A549 (cell line): ENCODE results near the gene DCHS2. TPM values are rescaled to one million over a fixed set of nuclear protein-coding genes. Genes with fewer than 3 reads are reported as not detected.

Experiments used
- ATAC-seq, 2 experiments: fragments of 200-7000 bp in 1 of 2; fragments of >200 bp in 1 of 2; cut with Nextera tagmentation in 1 of 2; cut with Tn5 transposase in 1 of 2; 3 replicates each; pipeline versions ENCODE4 v1.8.0 to v1.9.1; 2018 to 2020; ENCODE audit warnings: mild to moderate bottlenecking in 1 of 2, moderate library complexity in 1 of 2
- CTCF ChIA-PET: fragments of 300-600 bp; sonication (Branson Sonifier 250); formaldehyde crosslinking; extraction: SDS; loops from one replicate; lab custom pipeline; 2021; ENCODE audit warnings: antibody characterized with exemption, inconsistent platforms; lab: Yijun Ruan, JAX
- POLR2A ChIA-PET: fragments of 350-600 bp; formaldehyde crosslinking; extraction: SDS; loops from one replicate; lab custom pipeline; 2021; ENCODE audit warnings: antibody characterized with exemption, inconsistent platforms; lab: Yijun Ruan, JAX
- DNase-seq, 2 experiments: peaks; one replicate each; pipeline versions ENCODE4 v3.0.0 to v3.0.0-alpha.2; 2011 to 2016; ENCODE audit warnings: low read depth in 1 of 2, low spot score in 1 of 2
- FAIRE-seq: peaks from 2 replicates; lab custom pipeline; 2011; peaks lifted over from hg19 to GRCh38; lab: Jason Lieb, UNC
- H3K27ac ChIP-seq, 2 experiments: fragments of >200 bp; sonication (Bioruptor Twin); formaldehyde crosslinking; 3 replicates each; pipeline ENCODE4 v1.5.1; 2016 to 2017
- H3K4me1 ChIP-seq: fragments of >200 bp; sonication (Bioruptor Twin); formaldehyde crosslinking; 3 replicates; pipeline ENCODE4 v1.6.1; 2016
- H3K4me2 ChIP-seq: fragments of >200 bp; sonication (Bioruptor Twin); formaldehyde crosslinking; 3 replicates; pipeline ENCODE4 v1.6.1; 2016
- H3K4me3 ChIP-seq: fragments of >200 bp; sonication (Bioruptor Twin); formaldehyde crosslinking; 3 replicates; pipeline ENCODE4 v1.5.1; 2016
- H3K9me3 ChIP-seq: fragments of >200 bp; sonication (Bioruptor Twin); formaldehyde crosslinking; 3 replicates; pipeline ENCODE4 v1.6.1; 2016
- ATOH8 ChIP-seq: fragments of 250-450 bp; sonication (Bioruptor Pico); IDR thresholded peaks from 2 replicates; pipeline ENCODE4 v1.5.0; 2020; ENCODE audit warnings: low read depth, mild to moderate bottlenecking, moderate library complexity
- CHD2 ChIP-seq: fragments of 150-350 bp; IDR thresholded peaks from 2 replicates; pipeline ENCODE4 v1.6.1; 2014; ENCODE audit warnings: low read length; ENCODE audit not compliant: partially characterized antibody
- E2F6 ChIP-seq: IDR thresholded peaks from 2 replicates; pipeline ENCODE4 v1.6.1; 2012; ENCODE audit warnings: low read depth, borderline replicate concordance
- EP300 ChIP-seq, 2 experiments: fragments of >200 bp; sonication (Bioruptor Twin); formaldehyde crosslinking; IDR thresholded peaks; 2 replicates in 1 of 2; 3 replicates in 1 of 2; pipeline ENCODE4 v1.6.1; 2016 to 2017
- ESRRA ChIP-seq: fragments of 150-350 bp; IDR thresholded peaks from 2 replicates; pipeline ENCODE4 v1.6.1; 2014; ENCODE audit warnings: mild to moderate bottlenecking, low read length, borderline replicate concordance
- FOSB ChIP-seq: fragments of 250-450 bp; sonication (Bioruptor Pico); IDR thresholded peaks from 2 replicates; pipeline ENCODE4 v1.5.0; 2020; ENCODE audit warnings: mild to moderate bottlenecking, moderate library complexity
- FOXS1 ChIP-seq: fragments of 250-450 bp; sonication (Bioruptor Pico); IDR thresholded peaks from 2 replicates; pipeline ENCODE4 v1.5.0; 2020; ENCODE audit warnings: mild to moderate bottlenecking, moderate library complexity
- GATA3 ChIP-seq: IDR thresholded peaks from 2 replicates; pipeline ENCODE4 v1.6.1; 2012; ENCODE audit warnings: borderline replicate concordance
- HDAC2 ChIP-seq: fragments of 200-600 bp; sonication (generic); IDR thresholded peaks from 2 replicates; pipeline ENCODE4 v1.6.1; 2016
- HOXB13 ChIP-seq: fragments of 250-450 bp; sonication (Bioruptor Pico); IDR thresholded peaks from 2 replicates; pipeline ENCODE4 v1.5.0; 2020; ENCODE audit warnings: low read depth, mild to moderate bottlenecking, moderate library complexity
- HOXB5 ChIP-seq: fragments of 250-450 bp; sonication (Bioruptor Pico); IDR thresholded peaks from 2 replicates; pipeline ENCODE4 v1.5.0; 2020; ENCODE audit warnings: mild to moderate bottlenecking, moderate library complexity
- JUN ChIP-seq, 2 experiments: fragments of >200 bp; sonication (Bioruptor Twin); formaldehyde crosslinking; IDR thresholded peaks; 2 replicates in 1 of 2; 3 replicates in 1 of 2; pipeline ENCODE4 v1.6.1; 2016 to 2017
- KDM1A ChIP-seq: fragments of 200-600 bp; sonication (generic); IDR thresholded peaks from 2 replicates; pipeline ENCODE4 v1.6.1; 2016; ENCODE audit warnings: low read depth, mild to moderate bottlenecking
- KDM5A ChIP-seq: fragments of 200-600 bp; sonication (generic); IDR thresholded peaks from 2 replicates; pipeline ENCODE4 v1.6.1; 2016; ENCODE audit warnings: antibody characterized with exemption, mild to moderate bottlenecking
- MAFK ChIP-seq: fragments of 450-650 bp; IDR thresholded peaks from 2 replicates; pipeline ENCODE4 v1.6.1; 2014; ENCODE audit not compliant: partially characterized antibody
- MAZ ChIP-seq: fragments of 150-350 bp; IDR thresholded peaks from 2 replicates; pipeline ENCODE4 v1.6.1; 2014; ENCODE audit warnings: antibody characterized with exemption, low read depth, low read length, borderline replicate concordance
- NFE2L2 ChIP-seq: fragments of 150-350 bp; conservative IDR thresholded peaks from 2 replicates; pipeline ENCODE4 v1.6.1; 2014; ENCODE audit warnings: low read length
- POLR2AphosphoS2 ChIP-seq: conservative IDR thresholded peaks from 2 replicates; pipeline ENCODE4 v1.6.1; 2012; ENCODE audit warnings: low read length, improper control_type of control experiment, inconsistent platforms
- RARB ChIP-seq: fragments of 250-450 bp; sonication (Bioruptor Pico); IDR thresholded peaks from 2 replicates; pipeline ENCODE4 v1.8.0; 2021; ENCODE audit warnings: mild to moderate bottlenecking, moderate library complexity
- RCOR1 ChIP-seq: fragments of 150-350 bp; IDR thresholded peaks from 2 replicates; pipeline ENCODE4 v1.6.1; 2014; ENCODE audit warnings: antibody characterized with exemption, low read length, low read depth
- RFX5 ChIP-seq: fragments of 450-650 bp; IDR thresholded peaks from 2 replicates; pipeline ENCODE4 v1.7.1; 2014; ENCODE audit warnings: antibody characterized with exemption, mild to moderate bottlenecking, moderate library complexity
- SMC3 ChIP-seq: fragments of >200 bp; sonication (Bioruptor Twin); formaldehyde crosslinking; IDR thresholded peaks from 3 replicates; pipeline ENCODE4 v1.6.1; 2018; ENCODE audit warnings: inconsistent platforms
- TFCP2L1 ChIP-seq: fragments of 250-450 bp; sonication (Bioruptor Pico); IDR thresholded peaks from 2 replicates; pipeline ENCODE4 v1.5.0; 2021; ENCODE audit warnings: mild to moderate bottlenecking
- ZC3H11A ChIP-seq: fragments of 450-650 bp; IDR thresholded peaks from 2 replicates; pipeline ENCODE4 v1.6.1; 2014; ENCODE audit warnings: antibody characterized with exemption, mild to moderate bottlenecking
- ZNF302 ChIP-seq: fragments of 250-450 bp; sonication (Bioruptor Pico); IDR thresholded peaks from 2 replicates; pipeline ENCODE4 v1.9.0; 2021; ENCODE audit warnings: inconsistent platforms, mild to moderate bottlenecking, moderate library complexity
- ZSCAN20 ChIP-seq: fragments of 250-450 bp; sonication (Bioruptor Pico); IDR thresholded peaks from 2 replicates; pipeline ENCODE4 v1.8.0; 2022; ENCODE audit warnings: mild to moderate bottlenecking, moderate library complexity
- WGBS: methylation state at CpG from one replicate; pipeline ENCODE4 v1.1.6; 2017; ENCODE audit errors: missing lambda C conversion rate; 5-methylcytosine and 5-hydroxymethylcytosine counted together
- polyA plus RNA-seq, 4 experiments: library from polyadenylated mRNA; depleted of rRNA in 3 of 4; stranded (reverse); fragments of >200 nt; fragmentation: RNase III in 1 of 4; extraction: RNeasy Plus Mini Kit Qiagen cat#74134 plus additional on column Dnase treatment in 1 of 4; gene quantifications; 2 replicates in 3 of 4; 3 replicates in 1 of 4; pipeline ENCODE4 v1.2.3, GENCODE V29; 2011 to 2017
- TF ChIP-seq, protein P1 (sequence below): IDR thresholded peaks from 2 replicates; pipeline ENCODE4 v1.6.1; 2012
- TF ChIP-seq, protein P2 (sequence below): fragments of 450-650 bp; IDR thresholded peaks from 2 replicates; pipeline ENCODE4 v1.6.1; 2014; ENCODE audit warnings: antibody characterized with exemption
- TF ChIP-seq, protein P3 (sequence below): fragments of >200 bp; sonication (Bioruptor Twin); formaldehyde crosslinking; IDR thresholded peaks from 3 replicates; pipeline ENCODE4 v1.5.1; 2016

The DCHS2 gene
- polyA plus RNA-seq, 2 of the 4 experiments (the other 2 are of a cell fraction): 0.06 TPM; not detected in 1

DNA sequence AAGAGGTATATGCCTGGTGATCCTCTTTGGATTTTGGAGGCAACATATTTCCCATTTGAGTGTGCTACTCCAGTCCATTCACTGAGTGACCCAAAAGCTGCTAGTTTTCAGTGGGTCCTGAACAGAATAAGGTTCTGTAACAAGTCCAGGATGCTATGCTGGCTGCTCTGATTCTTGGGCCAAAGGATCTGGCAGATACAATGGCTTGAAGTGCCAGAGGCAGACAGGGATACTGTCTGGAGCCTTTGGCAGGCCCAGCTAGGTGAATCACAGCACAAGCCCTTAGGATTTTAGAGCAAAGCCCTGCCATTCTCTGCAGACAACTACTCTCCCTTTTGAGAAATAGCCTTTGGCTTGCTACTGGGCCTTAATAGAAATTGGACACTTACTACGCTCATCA lies 40.6 kb downstream of the DCHS2 start:
- no peak overlapping the region for H3K4me3 ChIP-seq
- no peak overlapping the region for H3K4me2 ChIP-seq
- H3K9me3 ChIP-seq: no peaks in the 10 kb centered on the region
- ChIA-PET POLR2A (no interaction called here), CTCF (no interaction called here)
- no peaks in the 10 kb centered on the region for H3K4me1 ChIP-seq
- DNase-seq (no peak), FAIRE-seq (no peak), ATAC-seq (no peak)
- TF ChIP-seq MAZ: no peak
- no peak overlapping the region for H3K27ac ChIP-seq
- 45% methylated on average over 1 of the region's 1 CpG for WGBS

- POLR2A ChIA-PET: no interaction called here
- 11% methylated on average over 2 of the region's 2 CpGs for WGBS
- CTCF ChIA-PET: no interaction called here
Measured at GRCh38 chr4:154444958-154445357, 46.6 kb downstream of the DCHS2 start.

GRCh38 chr4:154441982-154442381 lies 49.6 kb downstream of the DCHS2 start:
- no peaks in the 10 kb centered on the region for H3K9me3 ChIP-seq
- ChIA-PET CTCF (no interaction called here), POLR2A (no interaction called here)
- H3K27ac ChIP-seq: no peak overlapping the region
- H3K4me2 ChIP-seq: no peak overlapping the region
- ATAC-seq (no peak), FAIRE-seq (no peak), DNase-seq (no peak)
- TF ChIP-seq MAZ (no peak), ZNF302 (CRISPR knock-in tag) (no peak), TFCP2L1 (CRISPR knock-in tag) (no peak), FOXS1 (CRISPR knock-in tag) (no peak), RFX5 (no peak), JUN (IDR thresholded peaks at IDR 0.05) (no peak), NFE2L2 (no peak), EP300 (IDR thresholded peaks at IDR 0.05) (no peak), POLR2AphosphoS2 (no peak), ATOH8 (CRISPR knock-in tag) (no peak), ZC3H11A (no peak), HDAC2 (no peak), CHD2 (no peak)
- TF ChIP-seq, protein P1, sequence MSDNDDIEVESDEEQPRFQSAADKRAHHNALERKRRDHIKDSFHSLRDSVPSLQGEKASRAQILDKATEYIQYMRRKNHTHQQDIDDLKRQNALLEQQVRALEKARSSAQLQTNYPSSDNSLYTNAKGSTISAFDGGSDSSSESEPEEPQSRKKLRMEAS: no peak
- TF ChIP-seq, protein P2, sequence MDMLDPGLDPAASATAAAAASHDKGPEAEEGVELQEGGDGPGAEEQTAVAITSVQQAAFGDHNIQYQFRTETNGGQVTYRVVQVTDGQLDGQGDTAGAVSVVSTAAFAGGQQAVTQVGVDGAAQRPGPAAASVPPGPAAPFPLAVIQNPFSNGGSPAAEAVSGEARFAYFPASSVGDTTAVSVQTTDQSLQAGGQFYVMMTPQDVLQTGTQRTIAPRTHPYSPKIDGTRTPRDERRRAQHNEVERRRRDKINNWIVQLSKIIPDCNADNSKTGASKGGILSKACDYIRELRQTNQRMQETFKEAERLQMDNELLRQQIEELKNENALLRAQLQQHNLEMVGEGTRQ: no peak
- H3K4me1 ChIP-seq: no peaks in the 10 kb centered on the region
- 19% methylated on average over 3 of the region's 3 CpGs for WGBS
- H3K4me3 ChIP-seq: no peak overlapping the region

More at GRCh38 chr4:154444958-154445357, 46.6 kb downstream of the DCHS2 start:
- Histone ChIP-seq H3K4me3 (no peak overlapping the region), H3K27ac (no peak overlapping the region), H3K9me3 (no peaks in the 10 kb centered on the region), H3K4me1 (no peaks in the 10 kb centered on the region), H3K4me2 (no peak overlapping the region)
- no peak for DNase-seq
- TF ChIP-seq HOXB13 (CRISPR knock-in tag) (no peak), HOXB5 (CRISPR knock-in tag) (no peak), RCOR1 (no peak)
- ATAC-seq: no peak
- no peak for FAIRE-seq

DNA sequence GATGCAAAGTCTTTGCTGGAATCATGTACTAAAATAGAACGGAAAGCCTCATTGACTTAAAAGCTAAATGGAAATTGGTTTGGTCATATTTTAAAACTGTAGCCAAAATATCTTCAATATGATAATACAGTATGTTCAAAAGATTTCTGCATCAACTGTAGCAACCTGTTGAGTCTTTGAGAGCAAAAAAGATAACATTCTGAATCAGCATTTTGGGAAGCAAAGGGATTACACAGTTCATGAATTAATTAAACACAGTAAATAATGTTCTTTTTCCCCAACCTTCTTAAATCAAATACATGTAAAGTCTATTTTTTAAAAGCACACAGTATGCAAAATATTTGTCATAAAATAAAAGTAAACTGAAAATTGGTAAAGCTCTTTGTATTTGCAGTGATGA lies 50.5 kb downstream of the DCHS2 start:
- no peak for DNase-seq
- Histone ChIP-seq H3K9me3 (no peaks in the 10 kb centered on the region), H3K4me1 (no peaks in the 10 kb centered on the region), H3K4me3 (no peak overlapping the region), H3K27ac (no peak overlapping the region), H3K4me2 (no peak overlapping the region)
- ATAC-seq: no peak
- CTCF ChIA-PET: interaction anchor here (0.7 kb wide), 1 partner anchor 78 kb away, joined by 3 read pairs; no protein-coding TSS in a partner anchor
- 35% methylated on average over 1 of the region's 1 CpG for WGBS
- no peak for FAIRE-seq
- POLR2A ChIA-PET: no interaction called here
- TF ChIP-seq FOSB (no peak), EP300 (IDR thresholded peaks at IDR 0.05) (no peak), ESRRA (no peak), ZSCAN20 (CRISPR knock-in tag) (no peak), ZNF302 (CRISPR knock-in tag) (no peak), RARB (no peak), ATOH8 (CRISPR knock-in tag) (no peak), E2F6 (no peak), GATA3 (no peak), MAFK (no peak), SMC3 (no peak), HDAC2 (no peak), JUN (IDR thresholded peaks at IDR 0.05) (no peak), KDM5A (no peak), RCOR1 (no peak), KDM1A (no peak)
- TF ChIP-seq, protein P3, sequence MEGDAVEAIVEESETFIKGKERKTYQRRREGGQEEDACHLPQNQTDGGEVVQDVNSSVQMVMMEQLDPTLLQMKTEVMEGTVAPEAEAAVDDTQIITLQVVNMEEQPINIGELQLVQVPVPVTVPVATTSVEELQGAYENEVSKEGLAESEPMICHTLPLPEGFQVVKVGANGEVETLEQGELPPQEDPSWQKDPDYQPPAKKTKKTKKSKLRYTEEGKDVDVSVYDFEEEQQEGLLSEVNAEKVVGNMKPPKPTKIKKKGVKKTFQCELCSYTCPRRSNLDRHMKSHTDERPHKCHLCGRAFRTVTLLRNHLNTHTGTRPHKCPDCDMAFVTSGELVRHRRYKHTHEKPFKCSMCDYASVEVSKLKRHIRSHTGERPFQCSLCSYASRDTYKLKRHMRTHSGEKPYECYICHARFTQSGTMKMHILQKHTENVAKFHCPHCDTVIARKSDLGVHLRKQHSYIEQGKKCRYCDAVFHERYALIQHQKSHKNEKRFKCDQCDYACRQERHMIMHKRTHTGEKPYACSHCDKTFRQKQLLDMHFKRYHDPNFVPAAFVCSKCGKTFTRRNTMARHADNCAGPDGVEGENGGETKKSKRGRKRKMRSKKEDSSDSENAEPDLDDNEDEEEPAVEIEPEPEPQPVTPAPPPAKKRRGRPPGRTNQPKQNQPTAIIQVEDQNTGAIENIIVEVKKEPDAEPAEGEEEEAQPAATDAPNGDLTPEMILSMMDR: no peak
